Endodermal cell (in vitro differentiated cells): Measurements from ENCODE around the gene B4GALT6. TPM values are rescaled to one million over a fixed set of nuclear protein-coding genes. Genes with fewer than 3 reads are reported as not detected.

Experiments
- DNase-seq: peaks from one replicate; pipeline ENCODE4 v3.0.0-alpha.2; 2017
- H3K27ac ChIP-seq: 2 replicates; pipeline ENCODE4 v1.5.1; 2013; ENCODE audit warnings: mild to moderate bottlenecking, low read depth, low read length, moderate library complexity
- H3K27me3 ChIP-seq: 2 replicates; pipeline ENCODE4 v1.6.1; 2013; ENCODE audit warnings: mild to moderate bottlenecking, low read length, moderate library complexity; ENCODE audit not compliant: insufficient read depth, control insufficient read depth, poor library complexity, severe bottlenecking
- H3K36me3 ChIP-seq: 2 replicates; pipeline ENCODE4 v1.7.0; 2013; ENCODE audit warnings: mild to moderate bottlenecking, low read length, moderate library complexity; ENCODE audit not compliant: control insufficient read depth, insufficient read depth
- H3K4me1 ChIP-seq: one replicate; pipeline ENCODE4 v1.7.0; 2013; ENCODE audit warnings: low read length; ENCODE audit not compliant: control insufficient read depth, insufficient read depth
- H3K4me3 ChIP-seq: 2 replicates; pipeline ENCODE4 v1.5.1; 2013; ENCODE audit warnings: mild to moderate bottlenecking, low read length, moderate library complexity
- H3K9ac ChIP-seq: 2 replicates; pipeline ENCODE4 v1.6.1; 2013; ENCODE audit warnings: mild to moderate bottlenecking, low read length, moderate library complexity; ENCODE audit not compliant: poor library complexity, severe bottlenecking; ENCODE audit errors: extremely low read depth
- H3K9me3 ChIP-seq: 2 replicates; pipeline ENCODE4 v1.6.1; 2013; ENCODE audit warnings: mild to moderate bottlenecking, low read length, moderate library complexity; ENCODE audit not compliant: control insufficient read depth
- H3K27ac Mint-ChIP-seq: 2 replicates; pipeline ENCODE4 v1.8.0; 2020; ENCODE audit warnings: mixed read lengths
- H3K27me3 Mint-ChIP-seq: 2 replicates; pipeline ENCODE4 v1.8.0; 2021; ENCODE audit warnings: mild to moderate bottlenecking, mixed read lengths; ENCODE audit not compliant: insufficient read depth
- H3K36me3 Mint-ChIP-seq: 2 replicates; pipeline ENCODE4 v1.8.0; 2020; ENCODE audit warnings: low read depth, mixed read lengths
- H3K4me1 Mint-ChIP-seq: 2 replicates; pipeline ENCODE4 v1.8.0; 2020; ENCODE audit warnings: mixed read lengths
- H3K4me3 Mint-ChIP-seq: 2 replicates; pipeline ENCODE4 v1.8.0; 2020; ENCODE audit warnings: mild to moderate bottlenecking, moderate library complexity, mixed read lengths
- H3K9me3 Mint-ChIP-seq: 2 replicates; pipeline ENCODE4 v1.8.0; 2020; ENCODE audit warnings: mild to moderate bottlenecking, mixed read lengths
- CTCF ChIP-seq: fragments of 200-600 bp; sonication (generic); conservative IDR thresholded peaks from 2 replicates; pipeline ENCODE4 v1.5.0; 2021; ENCODE audit warnings: antibody characterized with exemption, mild to moderate bottlenecking
- WGBS, 2 experiments: methylation state at CpG; one replicate each; pipeline versions ENCODE4 v1.1.5 to v1.1.7; 2013; ENCODE audit warnings: missing lambda C conversion rate in 2 of 2, mixed read lengths in 1 of 2; ENCODE audit not compliant: insufficient coverage in 1 of 2, insufficient read length in 1 of 2; 5-methylcytosine and 5-hydroxymethylcytosine counted together
- total RNA-seq, 2 donors: library from RNA; stranded (reverse); fragmentation: NEBNext Ultra II Directional in 1 of 2; extraction: Animal tissue kit (Norgen Biotek cat#: 25700) in 1 of 2; gene quantifications; 2 replicates in 1 of 2; 3 replicates in 1 of 2; pipeline ENCODE4 v1.2.1, GENCODE V29; 2021

Gene B4GALT6
- total RNA-seq, 2 donors from 2014 or later: 47.7 to 48.4 TPM

GRCh38 chr18:31617031-31617717 is 67.2 kb downstream of the B4GALT6 start:
- peaks cover 5% of the 10 kb centered on the region for H3K4me1 ChIP-seq
- no peak overlapping the region for H3K27ac ChIP-seq
- no peaks in the 10 kb centered on the region for H3K36me3 ChIP-seq
- H3K27me3 ChIP-seq: no peaks in the 10 kb centered on the region
- Mint-ChIP-seq H3K4me1 (peaks cover 19% of the 10 kb centered on the region), H3K9me3 (no peaks in the 10 kb centered on the region), H3K36me3 (peaks cover 16% of the 10 kb centered on the region), H3K4me3 (no peak overlapping the region), H3K27ac (no peak overlapping the region), H3K27me3 (no peaks in the 10 kb centered on the region)
- 90 to 92% methylated on average over 3 to 5 of the region's 5 CpGs for WGBS, 2 experiments
- H3K9me3 ChIP-seq: no peaks in the 10 kb centered on the region
- no peak for TF ChIP-seq CTCF
- no peak overlapping the region for H3K9ac ChIP-seq
- DNase-seq: no peak
- H3K4me3 ChIP-seq: no peak overlapping the region

DNA sequence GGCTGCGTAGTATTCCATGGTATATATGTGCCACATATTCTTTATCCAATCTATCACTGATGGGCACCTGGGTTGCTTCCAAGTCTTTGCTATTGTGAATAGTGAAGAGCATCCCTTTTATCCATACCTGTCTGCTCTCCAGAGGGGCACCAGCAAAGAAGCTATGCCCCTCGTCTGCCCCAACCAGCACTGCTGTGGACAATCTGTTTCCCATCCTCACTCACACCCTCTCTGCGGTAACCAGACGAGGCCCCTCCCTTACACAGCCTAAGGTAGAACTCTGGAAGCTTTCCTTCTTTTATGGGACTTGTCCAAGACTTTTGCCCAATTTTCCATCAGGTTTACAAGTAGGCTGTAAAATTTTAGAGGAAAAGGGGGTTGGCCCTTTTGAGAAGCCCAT is 67.8 kb downstream of the B4GALT6 start:
- no peaks in the 10 kb centered on the region for H3K36me3 ChIP-seq
- no peak overlapping the region for H3K27ac Mint-ChIP-seq
- H3K27me3 Mint-ChIP-seq: no peaks in the 10 kb centered on the region
- H3K4me3 ChIP-seq: no peak overlapping the region
- H3K27me3 ChIP-seq: no peaks in the 10 kb centered on the region
- peaks cover 25% of the 10 kb centered on the region for H3K4me1 Mint-ChIP-seq
- 90 to 94% methylated on average over 2 to 4 of the region's 4 CpGs for WGBS, 2 experiments
- no peak for DNase-seq
- H3K4me3 Mint-ChIP-seq: no peak overlapping the region
- H3K9me3 Mint-ChIP-seq: no peaks in the 10 kb centered on the region
- H3K36me3 Mint-ChIP-seq: peaks cover 16% of the 10 kb centered on the region
- no peaks in the 10 kb centered on the region for H3K9me3 ChIP-seq
- no peak for TF ChIP-seq CTCF
- no peak overlapping the region for H3K27ac ChIP-seq
- H3K9ac ChIP-seq: no peak overlapping the region
- peaks cover 5% of the 10 kb centered on the region for H3K4me1 ChIP-seq

- no peaks in the 10 kb centered on the region for H3K9me3 Mint-ChIP-seq
- H3K9me3 ChIP-seq: no peaks in the 10 kb centered on the region
- no peaks in the 10 kb centered on the region for H3K27me3 ChIP-seq
- H3K4me3 Mint-ChIP-seq: no peak overlapping the region
- H3K36me3 ChIP-seq: no peaks in the 10 kb centered on the region
- peaks cover 5% of the 10 kb centered on the region for H3K4me1 ChIP-seq
- H3K36me3 Mint-ChIP-seq: no peaks in the 10 kb centered on the region
- peaks cover 44% of the 10 kb centered on the region for H3K4me1 Mint-ChIP-seq
- H3K27ac ChIP-seq: no peak overlapping the region
- H3K9ac ChIP-seq: no peak overlapping the region
- no peaks in the 10 kb centered on the region for H3K27me3 Mint-ChIP-seq
- no peak for DNase-seq
- WGBS, 2 experiments: 92 to 100% methylated on average over 2 of the region's 2 CpGs
- H3K27ac Mint-ChIP-seq: no peak overlapping the region
- TF ChIP-seq CTCF: no peak
- H3K4me3 ChIP-seq: no peak overlapping the region
Measured at GRCh38 chr18:31614044-31614443, 70.3 kb downstream of the B4GALT6 start.
